Spleen (tissue), 11 donors: Measurements from ENCODE around the gene FGF14. TPM values are rescaled to one million over a fixed set of nuclear protein-coding genes. Genes with fewer than 3 reads are reported as not detected.

Source experiments
- DNase-seq: peaks from one replicate; pipeline ENCODE4 v3.0.0-alpha.2; 2020
- H3K27ac ChIP-seq, 8 donors: fragments of 200-600 bp; sonication (generic) in 7 of 8; 1 replicate in 4 of 8; 2 replicates in 4 of 8; pipeline versions ENCODE4 v1.5.0 to v1.8.0; 2016 to 2021; ENCODE audit warnings: inconsistent platforms in 4 of 8, mild to moderate bottlenecking in 4 of 8, moderate library complexity in 1 of 8
- H3K27me3 ChIP-seq, 7 donors: fragments of 200-600 bp; sonication (generic) in 6 of 7; replicated peaks in 1 of 7; 1 replicate in 4 of 7; 2 replicates in 3 of 7; pipeline versions ENCODE4 v1.5.0 to v1.8.0; 2016 to 2021; ENCODE audit warnings: inconsistent platforms in 3 of 7, mild to moderate bottlenecking in 1 of 7
- H3K36me3 ChIP-seq, 6 donors: fragments of 200-600 bp; sonication (generic) in 5 of 6; 1 replicate in 4 of 6; 2 replicates in 2 of 6; pipeline versions ENCODE4 v1.5.0 to v1.8.0; 2016 to 2021; ENCODE audit warnings: inconsistent platforms in 2 of 6
- H3K4me1 ChIP-seq, 6 donors: fragments of 200-600 bp; sonication (generic) in 5 of 6; 1 replicate in 3 of 6; 2 replicates in 3 of 6; pipeline versions ENCODE4 v1.5.0 to v1.8.0; 2016 to 2021; ENCODE audit warnings: inconsistent platforms in 3 of 6
- H3K4me3 ChIP-seq, 8 donors: fragments of 200-600 bp; sonication (generic) in 7 of 8; 1 replicate in 4 of 8; 2 replicates in 4 of 8; pipeline versions ENCODE4 v1.5.0 to v1.8.0; 2016 to 2021; ENCODE audit warnings: inconsistent platforms in 4 of 8, mild to moderate bottlenecking in 4 of 8, moderate library complexity in 2 of 8
- H3K9me3 ChIP-seq, 8 donors: fragments of 200-600 bp; sonication (generic) in 7 of 8; 1 replicate in 4 of 8; 2 replicates in 4 of 8; pipeline versions ENCODE4 v1.5.0 to v1.8.0; 2016 to 2021; ENCODE audit warnings: inconsistent platforms in 4 of 8
- POLR2A ChIP-seq, 3 donors: fragments of 450-650 bp; IDR thresholded peaks; one replicate each; pipeline ENCODE4 v1.5.1; 2017; ENCODE audit warnings: antibody characterized with exemption in 3 of 3, mild to moderate bottlenecking in 1 of 3
- POLR2AphosphoS5 ChIP-seq, 3 donors: sonication (generic); formaldehyde crosslinking; IDR thresholded peaks; one replicate each; pipeline ENCODE4 v1.5.1; 2017; ENCODE audit warnings: antibody characterized with exemption in 3 of 3
- WGBS, 5 donors: extraction: QIAGEN DNeasy Blood & Tissue Kit in 3 of 5; methylation state at CpG; one replicate each; pipeline versions ENCODE4 v1.1.5 to v1.1.7; 2013 to 2018; 5-methylcytosine and 5-hydroxymethylcytosine counted together
- intact Hi-C: fragments of 100-400 bp; cut with DNase I; formaldehyde crosslinking; loops from one replicate; pipeline ENCODE4 v1.15.0; 2023; ENCODE audit warnings: low total_unique reads
- polyA plus RNA-seq, 3 donors: library from polyadenylated mRNA; stranded (reverse); fragments of 200-250 nt; gene quantifications; one replicate each; pipeline ENCODE4 v1.2.1, GENCODE V29; 2013
- total RNA-seq, 7 donors: library from RNA; depleted of rRNA in 3 of 7; stranded (reverse); fragments of >200 nt in 3 of 7; fragmentation: NEBNext Ultra II Directional in 4 of 7; extraction: Animal tissue kit (Norgen Biotek cat#: 25700) in 4 of 7; gene quantifications; one replicate each; pipeline versions ENCODE4 v1.1.0 to v1.2.1, GENCODE V29; 2016 to 2021
- TF ChIP-seq, protein P1 (sequence below), 11 experiments: fragments of 200-600 bp in 7 of 11; fragments of 450-650 bp in 4 of 11; sonication (generic) in 4 of 11; IDR thresholded peaks in 8 of 11; conservative IDR thresholded peaks in 3 of 11; 1 replicate in 7 of 11; 2 replicates in 4 of 11; pipeline versions ENCODE4 v1.4.0 to v1.8.0; 2016 to 2021; ENCODE audit warnings: antibody characterized with exemption in 11 of 11, inconsistent platforms in 4 of 11, mild to moderate bottlenecking in 1 of 11
- donor health status: healthy with polysubstance abuse.
- donor health status: DM: no; HTN: no; CAD: no; lungs with moderate emphysema.
- donor health status: DM: no; HTN: no; CAD: no.
- donor health status: Bipolar disorder and iron deficiency.
- donor health status: healthy.
- donor health status: DM: no; HTN: no; CAD: no.
- donor health status: DM: yes; HTN: yes; CAD: no.

The FGF14 gene
- total and polyA plus RNA-seq, 10 donors = 0.03 to 1.1 (median 0.05) TPM; not detected in 3

DNA sequence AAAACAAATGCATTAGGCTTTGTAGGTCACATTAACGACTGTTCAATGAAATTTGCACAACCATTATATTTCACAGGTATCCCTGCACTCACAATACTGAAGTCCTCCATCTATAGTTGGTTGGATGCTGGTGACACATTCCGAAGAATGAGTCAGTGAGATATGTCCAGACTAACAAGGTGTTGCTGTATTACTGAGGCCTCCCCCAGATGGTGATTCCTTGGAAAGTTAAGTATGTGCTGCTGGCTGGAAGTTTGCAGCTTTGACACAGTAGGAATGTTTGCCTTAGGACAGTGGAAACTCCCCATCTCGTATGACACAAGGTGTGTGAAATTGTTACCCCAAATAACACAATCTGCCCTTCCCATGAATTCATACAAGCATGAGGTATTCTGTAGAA, 46.6 kb downstream of the FGF14 start:
- Histone ChIP-seq H3K27me3 (no peaks in the 10 kb centered on the region), H3K27ac (no peak overlapping the region), H3K36me3 (no peaks in the 10 kb centered on the region), H3K4me3 (no peak overlapping the region), H3K4me1 (no peaks in the 10 kb centered on the region), H3K9me3 (no peaks in the 10 kb centered on the region)
- WGBS, 5 donors = 70 to 84% (median 73%) methylated on average over 3 of the region's 3 CpGs
- DNase-seq = no peak
- no peak for TF ChIP-seq POLR2AphosphoS5 (IDR thresholded peaks at IDR 0.05)
- TF ChIP-seq, protein P1, sequence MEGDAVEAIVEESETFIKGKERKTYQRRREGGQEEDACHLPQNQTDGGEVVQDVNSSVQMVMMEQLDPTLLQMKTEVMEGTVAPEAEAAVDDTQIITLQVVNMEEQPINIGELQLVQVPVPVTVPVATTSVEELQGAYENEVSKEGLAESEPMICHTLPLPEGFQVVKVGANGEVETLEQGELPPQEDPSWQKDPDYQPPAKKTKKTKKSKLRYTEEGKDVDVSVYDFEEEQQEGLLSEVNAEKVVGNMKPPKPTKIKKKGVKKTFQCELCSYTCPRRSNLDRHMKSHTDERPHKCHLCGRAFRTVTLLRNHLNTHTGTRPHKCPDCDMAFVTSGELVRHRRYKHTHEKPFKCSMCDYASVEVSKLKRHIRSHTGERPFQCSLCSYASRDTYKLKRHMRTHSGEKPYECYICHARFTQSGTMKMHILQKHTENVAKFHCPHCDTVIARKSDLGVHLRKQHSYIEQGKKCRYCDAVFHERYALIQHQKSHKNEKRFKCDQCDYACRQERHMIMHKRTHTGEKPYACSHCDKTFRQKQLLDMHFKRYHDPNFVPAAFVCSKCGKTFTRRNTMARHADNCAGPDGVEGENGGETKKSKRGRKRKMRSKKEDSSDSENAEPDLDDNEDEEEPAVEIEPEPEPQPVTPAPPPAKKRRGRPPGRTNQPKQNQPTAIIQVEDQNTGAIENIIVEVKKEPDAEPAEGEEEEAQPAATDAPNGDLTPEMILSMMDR (IDR thresholded peaks at IDR 0.05 in 8 of 11, conservative IDR thresholded peaks at IDR 0.05 in 3 of 11) = no peak
- no peak for TF ChIP-seq POLR2A (IDR thresholded peaks at IDR 0.05)
- intact Hi-C loops = no loop called here

DNA sequence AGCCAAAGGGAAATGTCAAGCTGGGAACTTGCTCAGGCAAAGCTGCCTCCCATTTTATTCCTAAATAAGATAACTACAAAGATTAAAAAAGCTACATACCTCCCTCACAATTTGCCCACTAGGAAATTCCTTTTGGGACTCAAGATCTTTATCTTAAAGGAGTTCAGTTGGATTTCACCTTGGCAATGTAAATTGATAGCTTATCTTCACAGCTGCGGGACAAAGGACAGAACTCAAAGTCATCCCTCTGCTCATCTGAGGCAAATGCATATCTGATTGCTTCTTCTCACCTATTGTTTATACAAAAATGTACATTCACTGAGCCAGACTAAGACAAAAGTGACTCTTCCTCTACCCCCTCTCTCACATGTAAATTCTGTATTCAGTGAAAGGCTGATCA, 47.8 kb downstream of the FGF14 start:
- no peak overlapping the region for H3K27ac ChIP-seq
- intact Hi-C loops = no loop called here
- H3K27me3 ChIP-seq = no peaks in the 10 kb centered on the region
- H3K4me3 ChIP-seq = no peak overlapping the region
- TF ChIP-seq POLR2AphosphoS5 (IDR thresholded peaks at IDR 0.05) = no peak
- TF ChIP-seq, protein P1 (IDR thresholded peaks at IDR 0.05 in 8 of 11, conservative IDR thresholded peaks at IDR 0.05 in 3 of 11) = no peak
- TF ChIP-seq POLR2A (IDR thresholded peaks at IDR 0.05) = no peak
- H3K4me1 ChIP-seq = no peaks in the 10 kb centered on the region
- 65 to 95% (median 84%) methylated on average over 1 of the region's 1 CpG for WGBS, 5 donors
- no peaks in the 10 kb centered on the region for H3K9me3 ChIP-seq
- DNase-seq = no peak
- no peaks in the 10 kb centered on the region for H3K36me3 ChIP-seq

DNA sequence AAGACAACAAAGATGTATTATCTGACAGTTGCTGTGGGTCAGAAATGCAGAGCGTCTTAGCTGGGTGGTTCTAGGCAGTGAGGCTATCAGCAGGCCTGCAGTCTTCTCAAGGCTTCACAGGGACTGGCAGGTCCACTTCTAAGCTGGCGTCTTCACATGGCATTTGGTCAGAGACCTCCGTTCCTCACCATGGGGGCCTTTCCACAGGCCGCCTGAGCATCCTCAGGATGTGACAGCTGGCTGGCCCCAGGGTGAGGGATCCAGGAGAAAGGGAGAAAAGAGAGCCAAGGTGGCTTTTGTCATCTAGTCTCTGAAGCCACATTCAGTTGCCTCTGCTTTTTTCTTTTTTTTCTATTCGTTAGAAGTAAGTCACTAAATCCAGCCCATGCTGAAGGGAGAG, 50.3 kb downstream of the FGF14 start:
- Histone ChIP-seq H3K27ac (no peak overlapping the region), H3K4me1 (no peaks in the 10 kb centered on the region), H3K4me3 (no peak overlapping the region), H3K9me3 (no peaks in the 10 kb centered on the region), H3K36me3 (no peaks in the 10 kb centered on the region), H3K27me3 (no peaks in the 10 kb centered on the region)
- 70 to 85% (median 75%) methylated on average over 5 of the region's 5 CpGs for WGBS, 5 donors
- intact Hi-C loops = no loop called here
- TF ChIP-seq POLR2AphosphoS5 (IDR thresholded peaks at IDR 0.05) = no peak
- TF ChIP-seq, protein P1 (IDR thresholded peaks at IDR 0.05 in 8 of 11, conservative IDR thresholded peaks at IDR 0.05 in 3 of 11) = no peak
- TF ChIP-seq POLR2A (IDR thresholded peaks at IDR 0.05) = no peak
- no peak for DNase-seq

- H3K27ac ChIP-seq = no peak overlapping the region
- H3K27me3 ChIP-seq = no peaks in the 10 kb centered on the region
- H3K9me3 ChIP-seq = no peaks in the 10 kb centered on the region
- DNase-seq = no peak
- TF ChIP-seq, protein P1 (IDR thresholded peaks at IDR 0.05 in 8 of 11, conservative IDR thresholded peaks at IDR 0.05 in 3 of 11) = no peak
- TF ChIP-seq POLR2AphosphoS5 (IDR thresholded peaks at IDR 0.05) (no peak), POLR2A (IDR thresholded peaks at IDR 0.05) (no peak)
- no peak overlapping the region for H3K4me3 ChIP-seq
- no peaks in the 10 kb centered on the region for H3K36me3 ChIP-seq
- WGBS, 5 donors = 81 to 86% (median 81%) methylated on average over 7 of the region's 7 CpGs
- H3K4me1 ChIP-seq = no peaks in the 10 kb centered on the region
- intact Hi-C loops = no loop called here
These were observed 54.4 kb downstream of the FGF14 start for GRCh38 chr13:102347490-102347889.
